Measurements from ENCODE around the gene CALB2.
A peak's percentile ranks its signal among the peaks of the same experiment; 100 is the strongest.

Gene CALB2

GRCh38 chr16:71424626-71425025 is 66.1 kb downstream of the CALB2 start:
- H2BK15ac ChIP-seq (ENCODE audit: low read length) = no peak overlapping the region
- H3K18ac ChIP-seq (ENCODE audit: low read length) = no peak overlapping the region
- H2AK5ac ChIP-seq (ENCODE audit: low read depth, low read length) = peak overlapping the region; percentile 98
- WGBS, 2 donors (ENCODE audit: extremely low coverage in 2 of 2, insufficient read length in 2 of 2, insufficient replicate concordance in 1 of 2) = no CpG with 5 or more reads among the region's 6 CpGs
- no peak overlapping the region for H2BK5ac ChIP-seq (ENCODE audit: low read length)
- H3K4me3 ChIP-seq (ENCODE audit: low read length in 2 of 2) = no peak overlapping the region
- H3K27me3 ChIP-seq (ENCODE audit: control insufficient read depth in 3 of 3, insufficient read depth in 3 of 3, low read depth in 1 of 3, low read length in 3 of 3) = peaks cover 0 to 29% (median 5%) of the 10 kb centered on the region in 3 experiments
- H3K9ac ChIP-seq (ENCODE audit: low read depth, low read length, poor library complexity) = peak overlapping the region; percentile 54
- no peak overlapping the region for H2AFZ ChIP-seq (ENCODE audit: low read length)
- H3K4me1 ChIP-seq (ENCODE audit: control insufficient read depth in 2 of 2, insufficient read depth in 1 of 2, low read depth in 1 of 2, low read length in 2 of 2) = peaks cover 0 to 7% of the 10 kb centered on the region in 2 donors
- H2BK12ac ChIP-seq (ENCODE audit: low read length) = no peak overlapping the region
- no peak overlapping the region for H3K4ac ChIP-seq (ENCODE audit: low read length)
- no peaks in the 10 kb centered on the region for H3K36me3 ChIP-seq (replicated peaks in 1 of 2; ENCODE audit: control insufficient read depth in 2 of 2, insufficient read depth in 2 of 2, low read length in 2 of 2)
- no peaks in the 10 kb centered on the region for H3K9me3 ChIP-seq (replicated peaks in 1 of 2; ENCODE audit: control insufficient read depth in 2 of 2, insufficient read depth in 1 of 2, low read depth in 1 of 2, low read length in 2 of 2)
- no peak overlapping the region for H3K4me2 ChIP-seq (ENCODE audit: insufficient read depth, low read length, poor library complexity, severe bottlenecking)
- no peak overlapping the region for H4K8ac ChIP-seq (ENCODE audit: low read depth, low read length)
- H3K23ac ChIP-seq (ENCODE audit: low read depth, low read length, poor library complexity) = peak overlapping the region; percentile 26
- no peak for DNase-seq (ENCODE audit: low spot score)
- H3K27ac ChIP-seq (replicated peaks; ENCODE audit: low read length) = no peak overlapping the region
- H2BK120ac ChIP-seq (ENCODE audit: low read depth, low read length) = no peak overlapping the region
- H3K79me1 ChIP-seq (ENCODE audit: low read depth, low read length) = no peaks in the 10 kb centered on the region
- H4K91ac ChIP-seq (ENCODE audit: low read depth, low read length, poor library complexity) = no peak overlapping the region
- H3K14ac ChIP-seq (ENCODE audit: low read length) = no peak overlapping the region

DNA sequence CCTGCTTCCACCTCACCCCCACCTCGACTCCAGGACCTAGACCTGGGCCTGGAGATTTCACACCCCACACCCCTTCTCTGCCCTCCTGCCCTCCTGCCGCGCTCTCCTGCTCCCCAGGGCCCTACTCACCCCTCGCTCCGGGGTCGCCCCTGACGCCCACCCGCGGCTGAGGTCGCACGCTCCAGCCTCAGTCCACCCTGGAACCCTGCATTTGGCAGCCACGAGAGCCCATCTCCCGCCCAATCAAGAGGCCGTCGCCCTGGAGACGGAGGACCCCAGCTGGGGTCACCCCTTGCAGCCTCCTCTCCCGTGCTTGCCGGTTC is 67.2 kb downstream of the CALB2 start:
- Histone ChIP-seq H3K4ac (ENCODE audit: low read length) (no peak overlapping the region), H3K4me3 (ENCODE audit: low read length in 2 of 2) (peak overlapping the region; percentile 61 to 87), H2AK5ac (ENCODE audit: low read depth, low read length) (no peak overlapping the region), H4K91ac (ENCODE audit: low read depth, low read length, poor library complexity) (no peak overlapping the region), H2BK15ac (ENCODE audit: low read length) (peak overlapping the region; percentile 28), H2BK12ac (ENCODE audit: low read length) (no peak overlapping the region), H3K14ac (ENCODE audit: low read length) (no peak overlapping the region), H3K36me3 (replicated peaks in 1 of 2; ENCODE audit: control insufficient read depth in 2 of 2, insufficient read depth in 2 of 2, low read length in 2 of 2) (no peaks in the 10 kb centered on the region), H3K4me2 (ENCODE audit: insufficient read depth, low read length, poor library complexity, severe bottlenecking) (peak overlapping the region; percentile 75), H3K9me3 (replicated peaks in 1 of 2; ENCODE audit: control insufficient read depth in 2 of 2, insufficient read depth in 1 of 2, low read depth in 1 of 2, low read length in 2 of 2) (no peaks in the 10 kb centered on the region), H3K18ac (ENCODE audit: low read length) (peak overlapping the region; percentile 80), H4K8ac (ENCODE audit: low read depth, low read length) (no peak overlapping the region), H3K23ac (ENCODE audit: low read depth, low read length, poor library complexity) (peak overlapping the region; percentile 26), H3K27me3 (ENCODE audit: control insufficient read depth in 3 of 3, insufficient read depth in 3 of 3, low read depth in 1 of 3, low read length in 3 of 3) (peaks cover 0 to 34% (median 5%) of the 10 kb centered on the region in 3 experiments), H2AFZ (ENCODE audit: low read length) (peak overlapping the region; percentile 96), H3K4me1 (ENCODE audit: control insufficient read depth in 2 of 2, insufficient read depth in 1 of 2, low read depth in 1 of 2, low read length in 2 of 2) (peaks cover 0 to 7% of the 10 kb centered on the region in 2 donors), H2BK5ac (ENCODE audit: low read length) (no peak overlapping the region), H3K27ac (replicated peaks; ENCODE audit: low read length) (no peak overlapping the region), H3K79me1 (ENCODE audit: low read depth, low read length) (no peaks in the 10 kb centered on the region), H3K9ac (ENCODE audit: low read depth, low read length, poor library complexity) (no peak overlapping the region), H2BK120ac (ENCODE audit: low read depth, low read length) (no peak overlapping the region)
- no CpG with 5 or more reads among the region's 18 CpGs for WGBS, 2 donors (ENCODE audit: extremely low coverage in 2 of 2, insufficient read length in 2 of 2, insufficient replicate concordance in 1 of 2)
- no peak for DNase-seq (ENCODE audit: low spot score)

- H2BK120ac ChIP-seq (ENCODE audit: low read depth, low read length) = no peak overlapping the region
- peak overlapping the region; percentile 61 to 87 for H3K4me3 ChIP-seq (ENCODE audit: low read length in 2 of 2)
- H4K8ac ChIP-seq (ENCODE audit: low read depth, low read length) = no peak overlapping the region
- no peak overlapping the region for H4K91ac ChIP-seq (ENCODE audit: low read depth, low read length, poor library complexity)
- H2BK12ac ChIP-seq (ENCODE audit: low read length) = no peak overlapping the region
- no peak overlapping the region for H3K14ac ChIP-seq (ENCODE audit: low read length)
- H3K27ac ChIP-seq (replicated peaks; ENCODE audit: low read length) = no peak overlapping the region
- H2AK5ac ChIP-seq (ENCODE audit: low read depth, low read length) = no peak overlapping the region
- DNase-seq (ENCODE audit: low spot score) = peak; percentile 90
- H3K79me1 ChIP-seq (ENCODE audit: low read depth, low read length) = no peaks in the 10 kb centered on the region
- H3K9me3 ChIP-seq (replicated peaks in 1 of 2; ENCODE audit: control insufficient read depth in 2 of 2, insufficient read depth in 1 of 2, low read depth in 1 of 2, low read length in 2 of 2) = no peaks in the 10 kb centered on the region
- peak overlapping the region; percentile 26 for H3K23ac ChIP-seq (ENCODE audit: low read depth, low read length, poor library complexity)
- no peaks in the 10 kb centered on the region for H3K36me3 ChIP-seq (replicated peaks in 1 of 2; ENCODE audit: control insufficient read depth in 2 of 2, insufficient read depth in 2 of 2, low read length in 2 of 2)
- peak overlapping the region; percentile 82 for H3K9ac ChIP-seq (ENCODE audit: low read depth, low read length, poor library complexity)
- H3K4me1 ChIP-seq (ENCODE audit: control insufficient read depth in 2 of 2, insufficient read depth in 1 of 2, low read depth in 1 of 2, low read length in 2 of 2) = peaks cover 0 to 7% of the 10 kb centered on the region in 2 donors
- peak overlapping the region; percentile 96 for H2AFZ ChIP-seq (ENCODE audit: low read length)
- no peak overlapping the region for H3K4ac ChIP-seq (ENCODE audit: low read length)
- peak overlapping the region; percentile 75 for H3K4me2 ChIP-seq (ENCODE audit: insufficient read depth, low read length, poor library complexity, severe bottlenecking)
- H2BK15ac ChIP-seq (ENCODE audit: low read length) = peak overlapping the region; percentile 28
- peaks cover 0 to 36% (median 5%) of the 10 kb centered on the region in 3 experiments for H3K27me3 ChIP-seq (ENCODE audit: control insufficient read depth in 3 of 3, insufficient read depth in 3 of 3, low read depth in 1 of 3, low read length in 3 of 3)
- WGBS, 2 donors (ENCODE audit: extremely low coverage in 2 of 2, insufficient read length in 2 of 2, insufficient replicate concordance in 1 of 2) = no CpG with 5 or more reads among the region's 48 CpGs
- H2BK5ac ChIP-seq (ENCODE audit: low read length) = no peak overlapping the region
- H3K18ac ChIP-seq (ENCODE audit: low read length) = peak overlapping the region; percentile 80
These were observed 67.8 kb downstream of the CALB2 start for GRCh38 chr16:71426069-71426879.

DNA sequence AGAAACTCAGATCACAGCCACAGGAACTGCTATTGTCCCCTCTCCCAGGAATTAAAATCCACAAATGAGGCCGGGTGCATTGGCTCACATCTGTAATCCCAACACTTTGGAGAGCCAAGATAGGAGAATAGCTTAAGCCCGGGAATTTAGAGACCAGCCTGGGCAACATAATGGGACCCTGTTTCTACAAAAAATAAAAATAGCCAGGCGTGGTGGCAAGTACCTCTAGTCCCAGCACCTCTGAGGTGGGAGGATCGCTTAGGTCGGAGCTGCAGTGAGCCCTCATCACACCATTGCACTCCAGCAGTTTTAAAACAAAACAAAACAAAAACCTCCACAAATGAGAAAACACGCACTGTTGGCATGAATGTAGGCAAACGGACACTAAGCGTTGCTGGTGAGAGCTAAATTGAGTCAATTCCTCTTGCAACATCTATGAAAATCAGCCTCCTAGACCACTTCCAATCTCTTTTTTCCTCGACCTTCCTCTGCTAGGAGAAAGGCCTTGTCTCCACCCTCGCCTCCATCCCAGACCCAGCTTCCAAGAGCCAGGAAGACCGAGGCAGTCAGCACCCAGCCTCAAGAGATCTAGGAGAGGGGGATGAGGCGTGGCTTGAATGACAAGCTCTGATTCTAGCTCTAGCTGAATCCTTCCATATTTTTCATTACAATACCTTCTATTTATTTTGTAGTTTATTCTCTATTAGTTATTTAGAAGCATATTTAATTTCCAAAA is 68.5 kb downstream of the CALB2 start:
- Histone ChIP-seq H3K79me1 (ENCODE audit: low read depth, low read length) (no peaks in the 10 kb centered on the region), H3K4me2 (ENCODE audit: insufficient read depth, low read length, poor library complexity, severe bottlenecking) (no peak overlapping the region), H4K91ac (ENCODE audit: low read depth, low read length, poor library complexity) (no peak overlapping the region), H3K14ac (ENCODE audit: low read length) (no peak overlapping the region), H3K23ac (ENCODE audit: low read depth, low read length, poor library complexity) (no peak overlapping the region), H2BK5ac (ENCODE audit: low read length) (no peak overlapping the region), H3K4me3 (ENCODE audit: low read length in 2 of 2) (peak overlapping the region; percentile 27 to 61), H4K8ac (ENCODE audit: low read depth, low read length) (no peak overlapping the region), H3K36me3 (replicated peaks in 1 of 2; ENCODE audit: control insufficient read depth in 2 of 2, insufficient read depth in 2 of 2, low read length in 2 of 2) (no peaks in the 10 kb centered on the region), H3K27ac (replicated peaks; ENCODE audit: low read length) (no peak overlapping the region), H2BK15ac (ENCODE audit: low read length) (no peak overlapping the region), H2AFZ (ENCODE audit: low read length) (no peak overlapping the region), H2BK12ac (ENCODE audit: low read length) (no peak overlapping the region), H3K4ac (ENCODE audit: low read length) (no peak overlapping the region), H3K4me1 (ENCODE audit: control insufficient read depth in 2 of 2, insufficient read depth in 1 of 2, low read depth in 1 of 2, low read length in 2 of 2) (peaks cover 0 to 7% of the 10 kb centered on the region in 2 donors), H3K18ac (ENCODE audit: low read length) (no peak overlapping the region), H2BK120ac (ENCODE audit: low read depth, low read length) (no peak overlapping the region), H2AK5ac (ENCODE audit: low read depth, low read length) (no peak overlapping the region), H3K27me3 (ENCODE audit: control insufficient read depth in 3 of 3, insufficient read depth in 3 of 3, low read depth in 1 of 3, low read length in 3 of 3) (peaks cover 0 to 39% (median 5%) of the 10 kb centered on the region in 3 experiments), H3K9ac (ENCODE audit: low read depth, low read length, poor library complexity) (no peak overlapping the region), H3K9me3 (replicated peaks in 1 of 2; ENCODE audit: control insufficient read depth in 2 of 2, insufficient read depth in 1 of 2, low read depth in 1 of 2, low read length in 2 of 2) (no peaks in the 10 kb centered on the region)
- DNase-seq (ENCODE audit: low spot score) = no peak
- no CpG with 5 or more reads among the region's 12 CpGs for WGBS, 2 donors (ENCODE audit: extremely low coverage in 2 of 2, insufficient read length in 2 of 2, insufficient replicate concordance in 1 of 2)
